Measurements from ENCODE around the gene CFLAR.

CFLAR gene

GRCh38 chr2:201199847-201200246 is 83.9 kb downstream of the CFLAR start:
- Histone ChIP-seq H3K4me2 (ENCODE audit: low read depth, low read length, poor library complexity, severe bottlenecking) (no peak overlapping the region), H3K79me2 (ENCODE audit: insufficient read depth, low read length) (peaks cover 30% of the 10 kb centered on the region), H3K27me3 (ENCODE audit: insufficient read depth, low read length, poor library complexity, severe bottlenecking) (no peaks in the 10 kb centered on the region), H3K9me2 (replicated peaks; ENCODE audit: low read depth, low read length) (no peaks in the 10 kb centered on the region), H3K36me3 (ENCODE audit: insufficient read depth, low read length) (peaks cover 54% of the 10 kb centered on the region), H4K20me1 (ENCODE audit: insufficient read depth, low read length, poor library complexity, severe bottlenecking) (peaks cover 4% of the 10 kb centered on the region), H2AFZ (ENCODE audit: low read length) (no peak overlapping the region), H3K9me3 (ENCODE audit: insufficient read depth, low read depth, low read length) (no peaks in the 10 kb centered on the region), H3K9ac (ENCODE audit: low read depth, low read length, poor library complexity, severe bottlenecking) (no peak overlapping the region), H3K4me3 (ENCODE audit: low read length, poor library complexity, severe bottlenecking) (no peak overlapping the region), H3F3A (ENCODE audit: low read depth) (no peaks in the 10 kb centered on the region), H3K4me1 (ENCODE audit: insufficient read depth, low read length, poor library complexity, severe bottlenecking) (peaks cover 20% of the 10 kb centered on the region)
- no peak for TF ChIP-seq EZH2phosphoT487 (IDR thresholded peaks at IDR 0.05; ENCODE audit: borderline replicate concordance)
- TF ChIP-seq CTCF (conservative IDR thresholded peaks at IDR 0.05; ENCODE audit: low read length): no peak

GRCh38 chr2:201200345-201200744 is 84.4 kb downstream of the CFLAR start:
- no peak overlapping the region for H2AFZ ChIP-seq (ENCODE audit: low read length)
- H3K9me2 ChIP-seq (replicated peaks; ENCODE audit: low read depth, low read length): no peaks in the 10 kb centered on the region
- H3K79me2 ChIP-seq (ENCODE audit: insufficient read depth, low read length): peaks cover 27% of the 10 kb centered on the region
- H3K9me3 ChIP-seq (ENCODE audit: insufficient read depth, low read depth, low read length): no peaks in the 10 kb centered on the region
- no peak overlapping the region for H3K4me3 ChIP-seq (ENCODE audit: low read length, poor library complexity, severe bottlenecking)
- no peak for TF ChIP-seq EZH2phosphoT487 (IDR thresholded peaks at IDR 0.05; ENCODE audit: borderline replicate concordance)
- no peak for TF ChIP-seq CTCF (conservative IDR thresholded peaks at IDR 0.05; ENCODE audit: low read length)
- no peaks in the 10 kb centered on the region for H3F3A ChIP-seq (ENCODE audit: low read depth)
- H3K4me1 ChIP-seq (ENCODE audit: insufficient read depth, low read length, poor library complexity, severe bottlenecking): peaks cover 23% of the 10 kb centered on the region
- no peaks in the 10 kb centered on the region for H3K27me3 ChIP-seq (ENCODE audit: insufficient read depth, low read length, poor library complexity, severe bottlenecking)
- peaks cover 3% of the 10 kb centered on the region for H4K20me1 ChIP-seq (ENCODE audit: insufficient read depth, low read length, poor library complexity, severe bottlenecking)
- peaks cover 54% of the 10 kb centered on the region for H3K36me3 ChIP-seq (ENCODE audit: insufficient read depth, low read length)
- H3K4me2 ChIP-seq (ENCODE audit: low read depth, low read length, poor library complexity, severe bottlenecking): no peak overlapping the region
- no peak overlapping the region for H3K9ac ChIP-seq (ENCODE audit: low read depth, low read length, poor library complexity, severe bottlenecking)

DNA sequence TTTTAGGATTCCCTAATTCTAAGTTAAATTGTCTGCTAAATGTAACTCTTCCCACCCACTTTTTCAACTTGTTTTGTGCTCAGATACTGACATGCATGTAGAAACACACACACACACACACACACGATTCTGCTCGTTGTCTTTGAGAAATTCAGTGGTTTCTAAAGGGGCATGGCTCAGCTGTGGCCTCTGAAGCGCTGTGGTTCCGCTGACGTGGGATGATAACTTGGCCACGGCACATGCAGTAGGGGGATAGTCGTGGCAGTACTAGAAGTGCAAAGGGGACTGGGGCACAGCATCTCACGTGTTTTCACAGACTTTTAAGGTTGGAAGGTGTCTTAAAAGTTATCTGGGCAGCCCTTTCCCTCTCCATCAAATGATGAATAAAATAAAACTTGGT is 85.4 kb downstream of the CFLAR start:
- Histone ChIP-seq H3K4me2 (ENCODE audit: low read depth, low read length, poor library complexity, severe bottlenecking) (no peak overlapping the region), H3K9ac (ENCODE audit: low read depth, low read length, poor library complexity, severe bottlenecking) (no peak overlapping the region), H4K20me1 (ENCODE audit: insufficient read depth, low read length, poor library complexity, severe bottlenecking) (no peaks in the 10 kb centered on the region)

More for the DNA sequence above, 85.4 kb downstream of the CFLAR start:
- no peaks in the 10 kb centered on the region for H3K9me3 ChIP-seq (ENCODE audit: insufficient read depth, low read depth, low read length)
- no peaks in the 10 kb centered on the region for H3F3A ChIP-seq (ENCODE audit: low read depth)
- TF ChIP-seq CTCF (conservative IDR thresholded peaks at IDR 0.05; ENCODE audit: low read length) (no peak), EZH2phosphoT487 (IDR thresholded peaks at IDR 0.05; ENCODE audit: borderline replicate concordance) (no peak)
- no peak overlapping the region for H2AFZ ChIP-seq (ENCODE audit: low read length)
- peaks cover 20% of the 10 kb centered on the region for H3K79me2 ChIP-seq (ENCODE audit: insufficient read depth, low read length)
- H3K36me3 ChIP-seq (ENCODE audit: insufficient read depth, low read length): peaks cover 51% of the 10 kb centered on the region
- no peaks in the 10 kb centered on the region for H3K27me3 ChIP-seq (ENCODE audit: insufficient read depth, low read length, poor library complexity, severe bottlenecking)
- no peak overlapping the region for H3K4me3 ChIP-seq (ENCODE audit: low read length, poor library complexity, severe bottlenecking)
- H3K9me2 ChIP-seq (replicated peaks; ENCODE audit: low read depth, low read length): no peaks in the 10 kb centered on the region
- H3K4me1 ChIP-seq (ENCODE audit: insufficient read depth, low read length, poor library complexity, severe bottlenecking): peaks cover 15% of the 10 kb centered on the region

Data from Loucy (cell line).